Measurements from ENCODE around the gene ZFP82. TPM values are rescaled to one million over a fixed set of nuclear protein-coding genes. Genes with fewer than 3 reads are reported as not detected.

Gene ZFP82
- total RNA-seq (1 to 10 TPM; 2.2 to 8.2 (median 5.7) TPM), polyA plus RNA-seq (10 to 100 TPM in 1 of 2 donors, 1 to 10 TPM in 1; 8.2 to 13.9 TPM), total RNA-seq (7.4 reads per million, percentile 30 among the genes with 10 or more reads in this experiment)

GRCh38 chr19:36418287-36419001 is at the start of gene ZFP82:
TSS of gene ZFP82 (minus strand) at chr19:36418644. CDS start at chr19:36409789, 8,855 bp downstream.
- H3K4me1 ChIP-seq (ENCODE audit: control insufficient read depth in 2 of 2, insufficient read depth in 2 of 2, low read length in 2 of 2) = peaks cover 6 to 13% of the 10 kb centered on the region in 2 donors
- ATAC-seq (peak; percentile 94), DNase-seq (peak; percentile 47 to 83 (median 76))
- peak within 1 kb of the TSS; percentile 89 to 96 (median 93) for H3K4me3 Mint-ChIP-seq
- CTCF ChIA-PET = no interaction called here
- H3K4me1 Mint-ChIP-seq = peaks cover 10 to 36% (median 21%) of the 10 kb centered on the region in 7 donors
- no peaks in the 10 kb centered on the region for H3K36me3 ChIP-seq (ENCODE audit: control insufficient read depth in 2 of 3, insufficient read depth in 3 of 3, low read length in 3 of 3)
- peak within 1 kb of the TSS; percentile 82 for H3K4me3 ChIP-seq (ENCODE audit: low read length)
- peak within 1 kb of the TSS; percentile 82 to 95 (median 91) for H3K27ac Mint-ChIP-seq
- peak within 1 kb of the TSS; percentile 83 for H3K27ac ChIP-seq (ENCODE audit: low read depth, low read length)
- H3K36me3 Mint-ChIP-seq = peaks cover 14 to 46% (median 33%) of the 10 kb centered on the region in 5 donors
- intact Hi-C loops (cut with micrococcal nuclease) = loop anchor here (1.0 to 5.0 kb wide), 7 partner anchors 39 to 953 kb away; partner anchors contain the start of genes ZFP14 (in 2 of the 2), ZNF260 (in 2 of the 2), ZNF566 (in 2 of the 2) and ZNF527 (in 1 of the 2)
- peaks cover 0 to 28% (median 4%) of the 10 kb centered on the region in 3 experiments for H3K9me3 ChIP-seq (ENCODE audit: control insufficient read depth in 2 of 3, low read length in 3 of 3)
- POLR2A ChIA-PET = interaction anchor here (0.8 to 2.6 kb wide), 3 partner anchors 71 to 189 kb away, joined by 3 to 8 read pairs (median 6); partner anchors contain the start of gene ZNF566
- H3K27me3 ChIP-seq (ENCODE audit: control insufficient read depth in 2 of 2, insufficient read depth in 2 of 2, low read length in 2 of 2) = peaks cover 0 to 9% of the 10 kb centered on the region in 2 donors
- H3K27me3 Mint-ChIP-seq = peaks cover 14 to 23% (median 22%) of the 10 kb centered on the region in 5 donors
- peaks cover 5 to 88% (median 41%) of the 10 kb centered on the region in 11 donors for H3K9me3 Mint-ChIP-seq

- ChIA-PET CTCF (no interaction called here), POLR2A (interaction anchor here (0.7 kb wide), 1 partner anchor 17 kb away, joined by 4 read pairs; no protein-coding TSS in a partner anchor)
- ATAC-seq (no peak), DNase-seq (no peak)
- H3K27ac ChIP-seq (ENCODE audit: low read depth, low read length) = no peak overlapping the region
- no peaks in the 10 kb centered on the region for H3K27me3 ChIP-seq (ENCODE audit: control insufficient read depth in 2 of 2, insufficient read depth in 2 of 2, low read length in 2 of 2)
- peaks cover 2 to 90% (median 53%) of the 10 kb centered on the region in 11 donors for H3K9me3 Mint-ChIP-seq
- intact Hi-C loops (cut with micrococcal nuclease) = no loop called here
- H3K4me1 ChIP-seq (ENCODE audit: control insufficient read depth in 2 of 2, insufficient read depth in 2 of 2, low read length in 2 of 2) = no peaks in the 10 kb centered on the region
- H3K27ac Mint-ChIP-seq = no peak overlapping the region
- no peaks in the 10 kb centered on the region for H3K27me3 Mint-ChIP-seq
- peaks cover 25 to 68% (median 60%) of the 10 kb centered on the region in 5 donors for H3K36me3 Mint-ChIP-seq
- H3K36me3 ChIP-seq (ENCODE audit: control insufficient read depth in 2 of 3, insufficient read depth in 3 of 3, low read length in 3 of 3) = peaks cover 0 to 14% (median 11%) of the 10 kb centered on the region in 3 experiments
- H3K4me3 Mint-ChIP-seq = no peak overlapping the region
- H3K4me3 ChIP-seq (ENCODE audit: low read length) = no peak overlapping the region
- H3K9me3 ChIP-seq (ENCODE audit: control insufficient read depth in 2 of 3, low read length in 3 of 3) = peaks cover 3 to 65% (median 6%) of the 10 kb centered on the region in 3 experiments
- no peaks in the 10 kb centered on the region for H3K4me1 Mint-ChIP-seq
Observed at GRCh38 chr19:36460046-36460445, 41.6 kb upstream of the ZFP82 start.

- ChIA-PET POLR2A (interaction anchor here (0.6 kb wide), 3 partner anchors 36 to 212 kb away, joined by 3 to 7 read pairs (median 3); no protein-coding TSS in a partner anchor), CTCF (no interaction called here)
- Histone ChIP-seq H3K4me1 (ENCODE audit: control insufficient read depth in 2 of 2, insufficient read depth in 2 of 2, low read length in 2 of 2) (no peaks in the 10 kb centered on the region), H3K4me3 (ENCODE audit: low read length) (no peak overlapping the region), H3K36me3 (ENCODE audit: control insufficient read depth in 2 of 3, insufficient read depth in 3 of 3, low read length in 3 of 3) (peaks cover 0 to 30% (median 8%) of the 10 kb centered on the region in 3 experiments), H3K27me3 (ENCODE audit: control insufficient read depth in 2 of 2, insufficient read depth in 2 of 2, low read length in 2 of 2) (no peaks in the 10 kb centered on the region), H3K9me3 (ENCODE audit: control insufficient read depth in 2 of 3, low read length in 3 of 3) (peaks cover 6 to 69% (median 6%) of the 10 kb centered on the region in 3 experiments), H3K27ac (ENCODE audit: low read depth, low read length) (no peak overlapping the region)
- intact Hi-C loops (cut with micrococcal nuclease) = no loop called here
- DNase-seq = no peak
- Mint-ChIP-seq H3K27ac (no peak overlapping the region), H3K4me1 (peaks cover 0 to 4% (median 0%) of the 10 kb centered on the region in 7 donors), H3K4me3 (no peak overlapping the region), H3K27me3 (no peaks in the 10 kb centered on the region), H3K36me3 (peaks cover 42 to 75% (median 66%) of the 10 kb centered on the region in 5 donors), H3K9me3 (peaks cover 11 to 95% (median 65%) of the 10 kb centered on the region in 11 donors)
- no peak for ATAC-seq
Observed at GRCh38 chr19:36456831-36457230, 38.4 kb upstream of the ZFP82 start.

- Histone ChIP-seq H3K36me3 (ENCODE audit: control insufficient read depth in 2 of 3, insufficient read depth in 3 of 3, low read length in 3 of 3) (peaks cover 0 to 46% (median 16%) of the 10 kb centered on the region in 3 experiments), H3K4me3 (ENCODE audit: low read length) (peak overlapping the region; percentile 18), H3K27me3 (ENCODE audit: control insufficient read depth in 2 of 2, insufficient read depth in 2 of 2, low read length in 2 of 2) (no peaks in the 10 kb centered on the region), H3K9me3 (ENCODE audit: control insufficient read depth in 2 of 3, low read length in 3 of 3) (peaks cover 16 to 87% (median 16%) of the 10 kb centered on the region in 3 experiments), H3K4me1 (ENCODE audit: control insufficient read depth in 2 of 2, insufficient read depth in 2 of 2, low read length in 2 of 2) (no peaks in the 10 kb centered on the region), H3K27ac (ENCODE audit: low read depth, low read length) (no peak overlapping the region)
- H3K36me3 Mint-ChIP-seq = peaks cover 27 to 70% (median 62%) of the 10 kb centered on the region in 5 donors
- no peak for ATAC-seq
- POLR2A ChIA-PET = interaction anchor here (0.5 kb wide), 1 partner anchor 169 kb away, joined by 3 read pairs; no protein-coding TSS in a partner anchor
- H3K4me3 Mint-ChIP-seq = no peak overlapping the region
- no peak overlapping the region for H3K27ac Mint-ChIP-seq
- peaks cover 7 to 100% (median 66%) of the 10 kb centered on the region in 11 donors for H3K9me3 Mint-ChIP-seq
- no peaks in the 10 kb centered on the region for H3K27me3 Mint-ChIP-seq
- CTCF ChIA-PET = interaction anchor here (0.6 kb wide), 1 partner anchor 307 kb away, joined by 3 read pairs; no protein-coding TSS in a partner anchor
- DNase-seq = no peak
- intact Hi-C loops (cut with micrococcal nuclease) = no loop called here
- peaks cover 0 to 2% (median 0%) of the 10 kb centered on the region in 7 donors for H3K4me1 Mint-ChIP-seq
Observed at GRCh38 chr19:36449059-36449670, 30.7 kb upstream of the ZFP82 start.

- H3K36me3 Mint-ChIP-seq = peaks cover 0 to 22% (median 9%) of the 10 kb centered on the region in 5 donors
- no peaks in the 10 kb centered on the region for H3K4me1 ChIP-seq (ENCODE audit: control insufficient read depth in 2 of 2, insufficient read depth in 2 of 2, low read length in 2 of 2)
- POLR2A ChIA-PET = no interaction called here
- H3K27ac Mint-ChIP-seq = no peak overlapping the region
- no peak overlapping the region for H3K4me3 Mint-ChIP-seq
- CTCF ChIA-PET = no interaction called here
- intact Hi-C loops (cut with micrococcal nuclease) = no loop called here
- no peaks in the 10 kb centered on the region for H3K36me3 ChIP-seq (ENCODE audit: control insufficient read depth in 2 of 3, insufficient read depth in 3 of 3, low read length in 3 of 3)
- ATAC-seq = no peak
- no peaks in the 10 kb centered on the region for H3K27me3 Mint-ChIP-seq
- H3K27me3 ChIP-seq (ENCODE audit: control insufficient read depth in 2 of 2, insufficient read depth in 2 of 2, low read length in 2 of 2) = no peaks in the 10 kb centered on the region
- H3K9me3 ChIP-seq (ENCODE audit: control insufficient read depth in 2 of 3, low read length in 3 of 3) = peaks cover 0 to 60% (median 6%) of the 10 kb centered on the region in 3 experiments
- DNase-seq = no peak
- no peak overlapping the region for H3K27ac ChIP-seq (ENCODE audit: low read depth, low read length)
- H3K4me1 Mint-ChIP-seq = no peaks in the 10 kb centered on the region
- peaks cover 7 to 92% (median 44%) of the 10 kb centered on the region in 11 donors for H3K9me3 Mint-ChIP-seq
- no peak overlapping the region for H3K4me3 ChIP-seq (ENCODE audit: low read length)
Observed at GRCh38 chr19:36441339-36441738, 22.9 kb upstream of the ZFP82 start.

- intact Hi-C loops (cut with micrococcal nuclease) = no loop called here
- Histone ChIP-seq H3K27ac (ENCODE audit: low read depth, low read length) (no peak overlapping the region), H3K27me3 (ENCODE audit: control insufficient read depth in 2 of 2, insufficient read depth in 2 of 2, low read length in 2 of 2) (no peaks in the 10 kb centered on the region), H3K4me3 (ENCODE audit: low read length) (no peak overlapping the region), H3K36me3 (ENCODE audit: control insufficient read depth in 2 of 3, insufficient read depth in 3 of 3, low read length in 3 of 3) (no peaks in the 10 kb centered on the region), H3K4me1 (ENCODE audit: control insufficient read depth in 2 of 2, insufficient read depth in 2 of 2, low read length in 2 of 2) (no peaks in the 10 kb centered on the region), H3K9me3 (ENCODE audit: control insufficient read depth in 2 of 3, low read length in 3 of 3) (peaks cover 0 to 36% (median 0%) of the 10 kb centered on the region in 3 experiments)
- no peak for DNase-seq
- peaks cover 0 to 16% (median 7%) of the 10 kb centered on the region in 5 donors for H3K36me3 Mint-ChIP-seq
- CTCF ChIA-PET = no interaction called here
- no peak for ATAC-seq
- H3K4me1 Mint-ChIP-seq = no peaks in the 10 kb centered on the region
- no peak overlapping the region for H3K4me3 Mint-ChIP-seq
- POLR2A ChIA-PET = no interaction called here
- H3K27me3 Mint-ChIP-seq = peaks cover 0 to 4% (median 0%) of the 10 kb centered on the region in 5 donors
- H3K27ac Mint-ChIP-seq = no peak overlapping the region
- H3K9me3 Mint-ChIP-seq = peaks cover 11 to 87% (median 43%) of the 10 kb centered on the region in 11 donors
Observed at GRCh38 chr19:36436531-36436930, 18.1 kb upstream of the ZFP82 start.

All from naive thymus-derived CD4-positive, alpha-beta T cell (primary cell).